Measurements from ENCODE around the gene ASCC1.

GRCh38 chr10:72218726-72219125 lies 2.6 kb upstream of the ASCC1 start:
- no peak for TF ChIP-seq CTCF (IDR thresholded peaks at IDR 0.05; ENCODE audit: borderline replicate concordance, extremely low read depth, low read length, poor library complexity, severe bottlenecking)
- TF ChIP-seq EZH2 (IDR thresholded peaks at IDR 0.05; ENCODE audit: borderline replicate concordance, low read depth, low read length, severe bottlenecking), result no peak

Data from DND-41 (cell line).